WI38 (cell line): ENCODE data around the gene TPP2.

Experiments
- H3K4me3 ChIP-seq: 2 replicates; pipeline ENCODE4 v1.5.1; 2011; ENCODE audit warnings: low read depth, mild to moderate bottlenecking, control low read depth, low read length
- CTCF ChIP-seq: IDR thresholded peaks from 2 replicates; pipeline ENCODE4 v1.5.1; 2012; ENCODE audit warnings: low read depth, mild to moderate bottlenecking, control low read depth, low read length

Gene TPP2

DNA sequence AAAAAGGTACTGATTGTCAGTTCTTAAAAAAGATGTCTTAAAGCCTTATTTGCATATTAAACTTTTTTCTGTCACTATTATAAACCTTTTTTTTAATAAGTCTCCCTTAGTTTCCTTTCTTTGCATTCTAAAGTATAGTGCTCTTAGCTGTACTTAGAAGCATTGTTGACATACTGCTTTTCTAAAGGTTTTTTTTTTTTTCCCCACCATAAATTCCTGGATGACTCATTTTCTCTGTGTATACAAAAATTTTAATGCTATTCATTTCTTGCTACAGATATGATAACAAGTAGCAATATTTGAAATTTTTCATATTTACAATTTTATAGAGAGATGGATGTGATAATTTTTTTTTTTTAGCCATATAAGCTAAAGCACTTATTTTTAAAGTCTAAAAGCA lies 54.6 kb downstream of the TPP2 start:
- TF ChIP-seq CTCF: no peak
- H3K4me3 ChIP-seq: no peak overlapping the region

- no peak for TF ChIP-seq CTCF
Measured at GRCh38 chr13:102651892-102652291, 55.1 kb downstream of the TPP2 start.

DNA sequence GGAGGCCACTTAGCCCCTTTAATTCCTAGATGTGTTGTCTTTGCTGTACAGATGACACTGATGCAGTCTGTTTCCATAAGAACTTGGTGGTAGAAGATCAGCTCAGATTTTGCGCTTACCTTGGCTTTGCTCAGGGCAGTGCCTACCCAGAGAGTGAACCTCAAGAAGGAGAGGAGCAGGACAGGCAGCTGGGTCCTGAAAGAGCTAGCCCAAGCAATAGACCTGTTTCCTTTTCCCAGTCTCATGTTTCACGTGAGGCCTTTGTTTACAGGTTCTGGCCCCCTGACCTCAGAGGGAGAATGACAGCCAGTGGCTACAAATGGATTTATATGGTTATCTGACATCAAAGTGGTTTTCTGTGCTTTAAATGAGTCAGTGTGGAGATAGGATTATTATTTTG lies 58.0 kb downstream of the TPP2 start:
- no peak overlapping the region for H3K4me3 ChIP-seq
- no peak for TF ChIP-seq CTCF

More at GRCh38 chr13:102651892-102652291, 55.1 kb downstream of the TPP2 start:
- no peak overlapping the region for H3K4me3 ChIP-seq

DNA sequence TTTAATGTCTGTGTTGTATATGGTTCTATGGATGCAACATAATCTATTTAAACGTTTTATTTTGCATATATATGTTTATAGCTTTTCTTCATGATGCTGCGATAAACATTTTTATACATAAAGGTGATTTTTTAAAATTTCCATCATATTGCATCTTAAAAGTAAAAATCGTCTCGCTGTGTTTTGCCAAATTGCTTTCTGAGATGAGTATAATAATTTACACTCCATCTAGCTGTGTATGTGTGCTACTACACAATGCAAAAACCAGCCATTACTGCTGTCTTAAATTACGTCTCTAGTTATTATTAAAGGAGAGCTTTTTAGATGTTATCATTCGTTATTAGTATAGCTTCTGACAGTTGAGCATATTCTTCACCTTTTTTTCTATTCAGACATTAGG lies 60.8 kb downstream of the TPP2 start:
- H3K4me3 ChIP-seq: no peak overlapping the region
- no peak; the same call in 1 of the 2 replicates for TF ChIP-seq CTCF

- no peak for TF ChIP-seq CTCF
- no peak overlapping the region for H3K4me3 ChIP-seq
Measured at GRCh38 chr13:102658660-102659059, 61.9 kb downstream of the TPP2 start.

GRCh38 chr13:102659168-102659713 lies 62.5 kb downstream of the TPP2 start:
- TF ChIP-seq CTCF: no peak
- H3K4me3 ChIP-seq: no peak overlapping the region

GRCh38 chr13:102667023-102667422 lies 70.2 kb downstream of the TPP2 start:
- no peak overlapping the region for H3K4me3 ChIP-seq
- no peak for TF ChIP-seq CTCF
